Measurements from ENCODE around the gene SPRED1.

- TF ChIP-seq CTCF (IDR thresholded peaks at IDR 0.05) (no peak), REST (IDR thresholded peaks at IDR 0.05; ENCODE audit: insufficient read depth in 1 of 2, low read depth in 2 of 2, low read length in 1 of 2) (no peak), POLR2AphosphoS5 (IDR thresholded peaks at IDR 0.05; ENCODE audit: low read depth, low read length) (no peak)
These were observed 34.6 kb upstream of the SPRED1 start for GRCh38 chr15:38217788-38218609.

Measured in Panc1 (cell line).